ENCODE results near the gene PCSK6. TPM values are rescaled to one million over a fixed set of nuclear protein-coding genes. Genes with fewer than 3 reads are reported as not detected.
A peak's percentile ranks its signal among the peaks of the same experiment; 100 is the strongest.

PCSK6 gene
- total and polyA plus RNA-seq, 2 experiments from 2014 or later = 0.38 TPM; not detected in 1

- DNase-seq = no peak
- Histone ChIP-seq H3K4me2 (ENCODE audit: unreplicated experiment) (no peak overlapping the region), H3K79me2 (ENCODE audit: insufficient read depth) (no peaks in the 10 kb centered on the region), H3F3A (ENCODE audit: insufficient read depth) (no peaks in the 10 kb centered on the region), H4K20me1 (ENCODE audit: insufficient read depth) (no peaks in the 10 kb centered on the region), H3K27ac (no peak overlapping the region), H2AFZ (no peak overlapping the region), H3K9me2 (ENCODE audit: insufficient read depth) (no peaks in the 10 kb centered on the region), H3K4me1 (ENCODE audit: insufficient read depth) (no peaks in the 10 kb centered on the region), H3K27me3 (replicated peaks; ENCODE audit: insufficient read depth) (no peaks in the 10 kb centered on the region), H3K36me3 (ENCODE audit: low read depth) (no peaks in the 10 kb centered on the region), H3K9me3 (ENCODE audit: low read depth) (no peaks in the 10 kb centered on the region), H3K9ac (no peak overlapping the region), H3K4me3 (no peak overlapping the region)
- WGBS, 2 experiments (ENCODE audit: low coverage in 1 of 2, low lambda C conversion rate in 2 of 2, missing lambda C conversion rate in 2 of 2) = 70 to 75% methylated on average over 9 of the region's 9 CpGs
- TF ChIP-seq EZH2phosphoT487 (IDR thresholded peaks at IDR 0.05; ENCODE audit: insufficient read depth, low read depth) (no peak), EZH2 (IDR thresholded peaks at IDR 0.05; ENCODE audit: insufficient read depth, poor library complexity, severe bottlenecking) (no peak)
- in situ Hi-C loops (cut with MboI) = no loop called here
Measured at GRCh38 chr15:101503296-101503599, 13.7 kb upstream of the PCSK6 start.

GRCh38 chr15:101502572-101503295 lies 13.2 kb upstream of the PCSK6 start:
- TF ChIP-seq EZH2 (IDR thresholded peaks at IDR 0.05; ENCODE audit: insufficient read depth, poor library complexity, severe bottlenecking) (no peak), EZH2phosphoT487 (IDR thresholded peaks at IDR 0.05; ENCODE audit: insufficient read depth, low read depth) (no peak)
- Histone ChIP-seq H3K9ac (no peak overlapping the region), H3K4me3 (no peak overlapping the region), H3K9me3 (ENCODE audit: low read depth) (no peaks in the 10 kb centered on the region), H3F3A (ENCODE audit: insufficient read depth) (no peaks in the 10 kb centered on the region), H2AFZ (no peak overlapping the region), H3K27me3 (replicated peaks; ENCODE audit: insufficient read depth) (peaks cover 3% of the 10 kb centered on the region; the same call in 1 of the 2 replicates), H3K4me1 (ENCODE audit: insufficient read depth) (no peaks in the 10 kb centered on the region), H3K9me2 (ENCODE audit: insufficient read depth) (no peaks in the 10 kb centered on the region), H4K20me1 (ENCODE audit: insufficient read depth) (no peaks in the 10 kb centered on the region), H3K36me3 (ENCODE audit: low read depth) (no peaks in the 10 kb centered on the region), H3K4me2 (ENCODE audit: unreplicated experiment) (no peak overlapping the region), H3K27ac (no peak overlapping the region), H3K79me2 (ENCODE audit: insufficient read depth) (no peaks in the 10 kb centered on the region)
- in situ Hi-C loops (cut with MboI) = no loop called here
- WGBS, 2 experiments (ENCODE audit: low coverage in 1 of 2, low lambda C conversion rate in 2 of 2, missing lambda C conversion rate in 2 of 2) = 77 to 78% methylated on average over 21 to 23 of the region's 23 CpGs
- no peak for DNase-seq

GRCh38 chr15:101501703-101502373 lies 12.3 kb upstream of the PCSK6 start:
- Histone ChIP-seq H2AFZ (no peak overlapping the region), H3K9me2 (ENCODE audit: insufficient read depth) (no peaks in the 10 kb centered on the region), H3K4me1 (ENCODE audit: insufficient read depth) (no peaks in the 10 kb centered on the region), H3K4me2 (ENCODE audit: unreplicated experiment) (no peak overlapping the region), H3F3A (ENCODE audit: insufficient read depth) (no peaks in the 10 kb centered on the region), H3K9me3 (ENCODE audit: low read depth) (no peaks in the 10 kb centered on the region), H4K20me1 (ENCODE audit: insufficient read depth) (no peaks in the 10 kb centered on the region), H3K9ac (no peak overlapping the region), H3K79me2 (ENCODE audit: insufficient read depth) (no peaks in the 10 kb centered on the region), H3K4me3 (peak overlapping the region; percentile 42; the same call in 1 of the 2 replicates), H3K27ac (no peak overlapping the region), H3K36me3 (ENCODE audit: low read depth) (no peaks in the 10 kb centered on the region), H3K27me3 (replicated peaks; ENCODE audit: insufficient read depth) (peaks cover 7% of the 10 kb centered on the region; the same call in 1 of the 2 replicates)
- DNase-seq = peak; percentile 52
- in situ Hi-C loops (cut with MboI) = no loop called here
- 48 to 49% methylated on average over 22 to 23 of the region's 23 CpGs for WGBS, 2 experiments (ENCODE audit: low coverage in 1 of 2, low lambda C conversion rate in 2 of 2, missing lambda C conversion rate in 2 of 2)
- TF ChIP-seq EZH2 (IDR thresholded peaks at IDR 0.05; ENCODE audit: insufficient read depth, poor library complexity, severe bottlenecking) = no peak
- TF ChIP-seq EZH2phosphoT487 (IDR thresholded peaks at IDR 0.05; ENCODE audit: insufficient read depth, low read depth) = no peak

- Histone ChIP-seq H3K27me3 (replicated peaks; ENCODE audit: insufficient read depth) (peaks cover 12% of the 10 kb centered on the region), H3K9me2 (ENCODE audit: insufficient read depth) (no peaks in the 10 kb centered on the region), H3F3A (ENCODE audit: insufficient read depth) (no peaks in the 10 kb centered on the region), H3K79me2 (ENCODE audit: insufficient read depth) (no peaks in the 10 kb centered on the region), H3K4me1 (ENCODE audit: insufficient read depth) (no peaks in the 10 kb centered on the region), H3K4me3 (no peak overlapping the region), H3K27ac (no peak overlapping the region), H3K9me3 (ENCODE audit: low read depth) (no peaks in the 10 kb centered on the region), H3K4me2 (ENCODE audit: unreplicated experiment) (no peak overlapping the region), H4K20me1 (ENCODE audit: insufficient read depth) (no peaks in the 10 kb centered on the region), H3K9ac (no peak overlapping the region), H3K36me3 (ENCODE audit: low read depth) (no peaks in the 10 kb centered on the region), H2AFZ (no peak overlapping the region)
- in situ Hi-C loops (cut with MboI) = no loop called here
- WGBS, 2 experiments (ENCODE audit: low coverage in 1 of 2, low lambda C conversion rate in 2 of 2, missing lambda C conversion rate in 2 of 2) = 41 to 48% methylated on average over 4 of the region's 4 CpGs
- no peak for TF ChIP-seq EZH2phosphoT487 (IDR thresholded peaks at IDR 0.05; ENCODE audit: insufficient read depth, low read depth)
- DNase-seq = peak; percentile 14
Measured at GRCh38 chr15:101500865-101501551, 11.5 kb upstream of the PCSK6 start.
